ENCODE measurements around the gene COX6A2.

COX6A2 gene

GRCh38 chr16:31428279-31428597 lies at the start of gene COX6A2:
Gene COX6A2, minus strand, starts transcription at chr16:31428360. Its CDS starts 35 bp downstream, at chr16:31428325.
- no peak for DNase-seq (ENCODE audit: low read depth)

- DNase-seq (ENCODE audit: low read depth): no peak
These were observed 49.4 kb upstream of the COX6A2 start for GRCh38 chr16:31477220-31478216.

- DNase-seq (ENCODE audit: low read depth): peak; percentile 70
These were observed 48.4 kb upstream of the COX6A2 start for GRCh38 chr16:31476303-31477219.

GRCh38 chr16:31475946-31476302 lies 47.8 kb upstream of the COX6A2 start:
- no peak for DNase-seq (ENCODE audit: low read depth)

- no peak for DNase-seq (ENCODE audit: low read depth)
These were observed 46.9 kb upstream of the COX6A2 start for GRCh38 chr16:31474773-31475738.

GRCh38 chr16:31474173-31474714 lies 46.1 kb upstream of the COX6A2 start:
- DNase-seq (ENCODE audit: low read depth): no peak

GRCh38 chr16:31473264-31473984 lies 45.3 kb upstream of the COX6A2 start:
- DNase-seq (ENCODE audit: low read depth): no peak

- DNase-seq (ENCODE audit: low read depth): no peak
These were observed 44.6 kb upstream of the COX6A2 start for GRCh38 chr16:31472709-31473203.

- no peak for DNase-seq (ENCODE audit: low read depth)
These were observed 43.9 kb upstream of the COX6A2 start, which contains the start of gene TGFB1I1 for GRCh38 chr16:31471875-31472708. Gene TGFB1I1, plus strand, starts transcription at chr16:31472152. Its CDS starts 37 bp downstream, at chr16:31472189.

- no peak for DNase-seq (ENCODE audit: low read depth)
These were observed 43.2 kb upstream of the COX6A2 start for GRCh38 chr16:31471241-31471874.

- no peak for DNase-seq (ENCODE audit: low read depth)
These were observed 42.5 kb upstream of the COX6A2 start for GRCh38 chr16:31470615-31471014.

- DNase-seq (ENCODE audit: low read depth): no peak
These were observed 39.7 kb upstream of the COX6A2 start for GRCh38 chr16:31467858-31468257.

GRCh38 chr16:31467151-31467773 lies 39.1 kb upstream of the COX6A2 start:
- no peak for DNase-seq (ENCODE audit: low read depth)

GRCh38 chr16:31466381-31466841 lies 38.3 kb upstream of the COX6A2 start:
- no peak for DNase-seq (ENCODE audit: low read depth)

- DNase-seq (ENCODE audit: low read depth): no peak
These were observed 37.7 kb upstream of the COX6A2 start for GRCh38 chr16:31465788-31466370.

- DNase-seq (ENCODE audit: low read depth): no peak
These were observed 36.7 kb upstream of the COX6A2 start for GRCh38 chr16:31464781-31465260.

- no peak for DNase-seq (ENCODE audit: low read depth)
These were observed 36.2 kb upstream of the COX6A2 start for GRCh38 chr16:31464348-31464769.
